GM12878 (cell line): Measurements from ENCODE around the gene KHK. TPM values are rescaled to one million over a fixed set of nuclear protein-coding genes. Genes with fewer than 3 reads are reported as not detected.

Source experiments
- ATAC-seq: fragments of 200-7000 bp; cut with Tn5 transposase; 3 replicates; pipeline ENCODE4 v1.9.1; 2020; ENCODE audit warnings: mild to moderate bottlenecking, moderate library complexity
- BruUV-seq: library from RNA; stranded (reverse); fragments of 400-500 nt; replicated peaks from 2 replicates; lab custom pipeline; 2021; lab: Mats Ljungman, UMichigan
- CTCF ChIA-PET: fragments of 300-600 bp; sonication (Branson Sonifier 250); formaldehyde crosslinking; extraction: SDS; loops from one replicate; lab custom pipeline; 2021; ENCODE audit warnings: inconsistent platforms; lab: Yijun Ruan, JAX
- POLR2A ChIA-PET: fragments of 350-600 bp; formaldehyde crosslinking; extraction: SDS; loops from one replicate; lab custom pipeline; 2021; ENCODE audit warnings: inconsistent platforms; lab: Charles Lee
- RAD21 ChIA-PET: fragments of 300-600 bp; sonication (Branson Sonifier 250); formaldehyde crosslinking; loops from one replicate; lab custom pipeline; 2023; ENCODE audit warnings: antibody characterized with exemption; ENCODE audit not compliant: unreplicated experiment; lab: Charles Lee
- SMC1A ChIA-PET: fragments of 300-600 bp; sonication (Branson Sonifier 250); formaldehyde crosslinking; loops from one replicate; lab custom pipeline; 2023; ENCODE audit not compliant: unreplicated experiment, uncharacterized antibody; lab: Charles Lee
- DNase-seq: peaks from one replicate; pipeline ENCODE4 v3.0.0-alpha.2; 2011; ENCODE audit warnings: low read depth, low spot score
- FAIRE-seq: peaks from 3 replicates; lab custom pipeline; 2011; peaks lifted over from hg19 to GRCh38; lab: Jason Lieb, UNC
- H2AFZ ChIP-seq: 2 replicates; pipeline ENCODE4 v1.6.0; 2011; ENCODE audit warnings: low read depth, low read length, control low read depth; ENCODE audit not compliant: control insufficient read depth
- H3K27ac ChIP-seq: 2 replicates; pipeline ENCODE4 v1.5.1; 2011; ENCODE audit warnings: control low read depth; ENCODE audit not compliant: control insufficient read depth, insufficient read depth
- H3K27me3 ChIP-seq, 2 experiments: replicated peaks in 1 of 2; 2 replicates each; pipeline versions ENCODE4 v1.6.0 to v1.6.1; 2011; ENCODE audit warnings: low read length in 1 of 2; ENCODE audit not compliant: control insufficient read depth in 2 of 2, insufficient read depth in 2 of 2
- H3K36me3 ChIP-seq, 2 experiments: 2 replicates each; pipeline ENCODE4 v1.5.1; 2011; ENCODE audit warnings: low read length in 1 of 2; ENCODE audit not compliant: control insufficient read depth in 2 of 2, insufficient read depth in 2 of 2
- H3K4me1 ChIP-seq: 2 replicates; pipeline ENCODE4 v1.6.1; 2011; ENCODE audit warnings: mild to moderate bottlenecking, low read length, moderate library complexity, mixed read lengths; ENCODE audit not compliant: control insufficient read depth, insufficient read depth
- H3K4me2 ChIP-seq: 2 replicates; pipeline ENCODE4 v1.6.0; 2011; ENCODE audit warnings: control low read depth; ENCODE audit not compliant: control insufficient read depth, insufficient read depth
- H3K4me3 ChIP-seq: fragments of 200-600 bp; sonication (generic); 2 replicates; pipeline ENCODE4 v1.5.1; 2016
- H3K79me2 ChIP-seq: 2 replicates; pipeline ENCODE4 v1.6.0; 2011; ENCODE audit warnings: low read length; ENCODE audit not compliant: control insufficient read depth, insufficient read depth
- H3K9ac ChIP-seq: 2 replicates; pipeline ENCODE4 v1.8.0; 2011; ENCODE audit warnings: low read length, control low read depth, mixed read lengths; ENCODE audit not compliant: control insufficient read depth, insufficient read depth
- H3K9me3 ChIP-seq: replicated peaks from 3 replicates; pipeline ENCODE4 v1.5.1; 2011; ENCODE audit warnings: mild to moderate bottlenecking, low read length; ENCODE audit not compliant: control insufficient read depth, insufficient read depth
- H4K20me1 ChIP-seq: 2 replicates; pipeline ENCODE4 v1.6.0; 2011; ENCODE audit not compliant: control insufficient read depth, insufficient read depth
- BACH1 ChIP-seq: fragments of 450-650 bp; IDR thresholded peaks from 2 replicates; pipeline ENCODE4 v1.6.1; 2017; ENCODE audit warnings: mild to moderate bottlenecking, borderline replicate concordance
- BMI1 ChIP-seq: fragments of 450-650 bp; IDR thresholded peaks from 2 replicates; pipeline ENCODE4 v1.6.1; 2016; ENCODE audit warnings: mild to moderate bottlenecking, moderate library complexity, borderline replicate concordance
- EED ChIP-seq: sonication (generic); IDR thresholded peaks from 2 replicates; pipeline ENCODE4 v1.6.1; 2016; ENCODE audit warnings: antibody characterized with exemption, low read depth
- EP300 ChIP-seq, 2 experiments: fragments of 150-350 bp in 1 of 2; IDR thresholded peaks; 2 replicates each; pipeline ENCODE4 v1.6.1; 2011 to 2012; ENCODE audit warnings: low read depth in 2 of 2, low read length in 2 of 2, borderline replicate concordance in 1 of 2, improper control_type of control experiment in 1 of 2, inconsistent platforms in 1 of 2; ENCODE audit not compliant: control insufficient read depth in 1 of 2
- IRF4 ChIP-seq: IDR thresholded peaks from 2 replicates; pipeline ENCODE4 v1.6.1; 2011; ENCODE audit warnings: low read depth, low read length
- JUNB ChIP-seq: IDR thresholded peaks from 2 replicates; pipeline ENCODE4 v1.6.1; 2016; ENCODE audit warnings: antibody characterized with exemption, mild to moderate bottlenecking
- LARP7 ChIP-seq: fragments of 450-650 bp; IDR thresholded peaks from 2 replicates; pipeline ENCODE4 v1.6.1; 2017; ENCODE audit warnings: mild to moderate bottlenecking
- MYB ChIP-seq: fragments of 150-350 bp; IDR thresholded peaks from 2 replicates; pipeline ENCODE4 v1.6.1; 2014; ENCODE audit warnings: mild to moderate bottlenecking, low read depth, low read length, borderline replicate concordance
- NFYB ChIP-seq: IDR thresholded peaks from 2 replicates; pipeline ENCODE4 v1.6.1; 2011; ENCODE audit warnings: low read depth, mild to moderate bottlenecking, low read length, improper control_type of control experiment, moderate library complexity; ENCODE audit not compliant: insufficient read depth
- NR2C1 ChIP-seq: fragments of 450-650 bp; IDR thresholded peaks from 2 replicates; pipeline ENCODE4 v1.6.1; 2017; ENCODE audit warnings: antibody characterized with exemption, mild to moderate bottlenecking, moderate library complexity
- NR2F1 ChIP-seq: fragments of 450-650 bp; conservative IDR thresholded peaks from 2 replicates; pipeline ENCODE4 v1.6.1; 2017; ENCODE audit warnings: mild to moderate bottlenecking
- PBX3 ChIP-seq: IDR thresholded peaks from 2 replicates; pipeline ENCODE4 v1.6.1; 2011; ENCODE audit warnings: mild to moderate bottlenecking, low read depth, low read length, moderate library complexity; ENCODE audit not compliant: insufficient replicate concordance
- TCF3 ChIP-seq: IDR thresholded peaks from 2 replicates; pipeline ENCODE4 v1.6.1; 2012; ENCODE audit warnings: low read depth, mild to moderate bottlenecking, low read length, borderline replicate concordance; ENCODE audit not compliant: insufficient read depth
- WGBS: methylation state at CpG from one replicate; pipeline ENCODE4 v1.1.6; 2016; ENCODE audit warnings: low lambda C conversion rate; ENCODE audit not compliant: insufficient replicate concordance, insufficient coverage; ENCODE audit errors: missing lambda C conversion rate; 5-methylcytosine and 5-hydroxymethylcytosine counted together
- in situ Hi-C: fragments of 300-500 bp; cut with MboI; formaldehyde crosslinking; loops from 9 replicates; pipeline ENCODE4 v1.14.3; 2018; ENCODE audit warnings: mixed read lengths
- intact Hi-C: fragments of 100-400 bp; cut with micrococcal nuclease; formaldehyde crosslinking; loops from one replicate; pipeline ENCODE4 v1.14.2; 2022; ENCODE audit not compliant: unreplicated experiment
- polyA plus RNA-seq, 11 experiments: library from polyadenylated mRNA; depleted of rRNA in 4 of 11; unstranded in 6 of 11; stranded (reverse) in 5 of 11; fragments of >200 nt; fragmentation: Nextera tagmentation in 4 of 11; fragmentation: Illumina TruSeq in 1 of 11; extraction: Ambion mirVana in 4 of 11; extraction: Trizol in 1 of 11; gene quantifications; 1 replicate in 1 of 11; 2 replicates in 10 of 11; pipeline versions ENCODE4 v1.2.1 to v1.2.3, GENCODE V29; 2011 to 2016; ENCODE audit warnings: inconsistent platforms in 2 of 11, missing spikeins in 2 of 11, low read depth in 1 of 11
- total RNA-seq, 4 experiments: library from RNA; depleted of rRNA in 3 of 4; stranded (reverse); fragments of >200 nt in 3 of 4; fragmentation: Illumina TruSeq in 1 of 4; extraction: Trizol in 1 of 4; gene quantifications; 2 replicates each; pipeline versions ENCODE4 v1.2.1 to v1.2.3, GENCODE V29; 2013 to 2021

The KHK gene
- total and polyA plus RNA-seq, 10 of the 15 experiments (the other 5 are each of a cell fraction or from before 2014, with no cell fraction given): 0.31 to 11.8 (median 3.9) TPM

- in situ Hi-C loops (no loop called here), intact Hi-C loops (no loop called here)
- POLR2A ChIA-PET: interaction anchor here (0.9 to 3.9 kb wide), 3 partner anchors 10 to 42 kb away, joined by 3 to 34 read pairs (median 3); partner anchors contain the start of gene AGBL5
- BruUV-seq: no TSS peak
- ATAC-seq (no peak), DNase-seq (no peak), FAIRE-seq (no peak)
- no peak for TF ChIP-seq EP300 (IDR thresholded peaks at IDR 0.05; ENCODE audit: borderline replicate concordance in 1 of 2, control insufficient read depth in 1 of 2, low read depth in 2 of 2, low read length in 2 of 2)
- Histone ChIP-seq H3K36me3 (peaks cover 39 to 49% of the 10 kb centered on the region in 2 experiments), H3K9ac (no peak overlapping the region), H4K20me1 (no peaks in the 10 kb centered on the region), H3K27me3 (no peaks in the 10 kb centered on the region), H3K9me3 (no peaks in the 10 kb centered on the region), H3K27ac (no peak overlapping the region), H2AFZ (no peak overlapping the region), H3K4me2 (no peak overlapping the region), H3K4me3 (no peak overlapping the region), H3K4me1 (peaks cover 43% of the 10 kb centered on the region), H3K79me2 (peaks cover 12% of the 10 kb centered on the region)
- RAD21 ChIA-PET: interaction anchor here (0.9 to 4.1 kb wide), 3 partner anchors 12 to 44 kb away, joined by 4 to 31 read pairs (median 4); partner anchors contain the start of gene AGBL5
- 95% methylated on average over 6 of the region's 6 CpGs for WGBS
- SMC1A ChIA-PET: interaction anchor here (1.2 to 1.4 kb wide), 2 partner anchors 20 to 34 kb away, joined by 3 to 5 read pairs; no protein-coding TSS in a partner anchor
- CTCF ChIA-PET: interaction anchor here (0.9 to 5.2 kb wide), 3 partner anchors 11 to 42 kb away, joined by 4 to 26 read pairs (median 6); partner anchors contain the start of gene AGBL5
Measured at GRCh38 chr2:27039426-27039825, 47.1 kb upstream of the KHK start.

GRCh38 chr2:27039871-27040270 lies 46.7 kb upstream of the KHK start:
- intact Hi-C loops (no loop called here), in situ Hi-C loops (no loop called here)
- peaks cover 39 to 49% of the 10 kb centered on the region in 2 experiments for H3K36me3 ChIP-seq
- H3K79me2 ChIP-seq: peaks cover 10% of the 10 kb centered on the region
- H3K27me3 ChIP-seq: no peaks in the 10 kb centered on the region
- DNase-seq (no peak), FAIRE-seq (no peak), ATAC-seq (no peak)
- ChIA-PET POLR2A (interaction anchor here (0.9 to 3.9 kb wide), 3 partner anchors 10 to 41 kb away, joined by 3 to 34 read pairs (median 3); partner anchors contain the start of gene AGBL5), SMC1A (interaction anchor here (1.2 kb wide), 1 partner anchor 34 kb away, joined by 3 read pairs; no protein-coding TSS in a partner anchor), RAD21 (interaction anchor here (0.9 to 4.1 kb wide), 3 partner anchors 11 to 44 kb away, joined by 4 to 31 read pairs (median 4); partner anchors contain the start of gene AGBL5), CTCF (interaction anchor here (0.9 to 5.2 kb wide), 6 partner anchors 10 to 78 kb away, joined by 4 to 26 read pairs (median 6); partner anchors contain the start of genes AGBL5 and MAPRE3)
- H3K4me2 ChIP-seq: no peak overlapping the region
- H3K4me3 ChIP-seq: no peak overlapping the region
- peaks cover 38% of the 10 kb centered on the region for H3K4me1 ChIP-seq
- H3K9ac ChIP-seq: no peak overlapping the region
- no peaks in the 10 kb centered on the region for H3K9me3 ChIP-seq
- no peak overlapping the region for H2AFZ ChIP-seq
- 88% methylated on average over 7 of the region's 7 CpGs for WGBS
- H4K20me1 ChIP-seq: no peaks in the 10 kb centered on the region
- H3K27ac ChIP-seq: no peak overlapping the region
- no TSS peak for BruUV-seq
- TF ChIP-seq NFYB: no peak
- TF ChIP-seq IRF4: no peak
- TF ChIP-seq NR2C1: no peak
- TF ChIP-seq PBX3: no peak
- TF ChIP-seq BACH1: no peak
- no peak for TF ChIP-seq TCF3
- TF ChIP-seq EED: no peak
- no peak for TF ChIP-seq NR2F1
- TF ChIP-seq JUNB: no peak
- TF ChIP-seq LARP7: no peak
- TF ChIP-seq BMI1: no peak
- no peak for TF ChIP-seq MYB
